Stimulated activated CD4-positive, alpha-beta T cell treated with anti-CD3 and anti-CD28 coated beads, TNF-alpha, amount 100 ng/mL, for 4 hours (primary cell): ENCODE results near the gene DPH3.

Experiments
- DNase-seq, 3 experiments: peaks; one replicate each; pipeline ENCODE4 v3.0.0-alpha.2; 2020; ENCODE audit warnings: low read depth in 3 of 3

The DPH3 gene

GRCh38 chr3:16234281-16234680 lies 30.5 kb downstream of the DPH3 start:
- no peak for DNase-seq

- no peak for DNase-seq
These were observed 30.9 kb downstream of the DPH3 start for GRCh38 chr3:16233806-16234205.

- no peak for DNase-seq
These were observed 32.8 kb downstream of the DPH3 start for GRCh38 chr3:16231983-16232382.

- no peak for DNase-seq
These were observed 35.1 kb downstream of the DPH3 start for GRCh38 chr3:16229681-16230080.

GRCh38 chr3:16227566-16227965 lies 37.2 kb downstream of the DPH3 start:
- no peak for DNase-seq

- no peak for DNase-seq
These were observed 40.4 kb downstream of the DPH3 start for GRCh38 chr3:16224325-16224724.

- no peak for DNase-seq
These were observed 42.2 kb downstream of the DPH3 start for GRCh38 chr3:16222547-16222946.

GRCh38 chr3:16221990-16222389 lies 42.8 kb downstream of the DPH3 start:
- DNase-seq = no peak

- DNase-seq = no peak
These were observed 45.0 kb downstream of the DPH3 start for GRCh38 chr3:16219777-16220176.

GRCh38 chr3:16216373-16216935 lies 48.3 kb downstream of the DPH3 start:
- no peak for DNase-seq

GRCh38 chr3:16214366-16214765 lies 50.4 kb downstream of the DPH3 start:
- DNase-seq = no peak

GRCh38 chr3:16211176-16211904 lies 53.4 kb downstream of the DPH3 start:
- DNase-seq = no peak
